Measurements from ENCODE around the gene KLF15.

The KLF15 gene

GRCh38 chr3:126304291-126304690 is 52.9 kb downstream of the KLF15 start:
- no peak for FAIRE-seq

DNA sequence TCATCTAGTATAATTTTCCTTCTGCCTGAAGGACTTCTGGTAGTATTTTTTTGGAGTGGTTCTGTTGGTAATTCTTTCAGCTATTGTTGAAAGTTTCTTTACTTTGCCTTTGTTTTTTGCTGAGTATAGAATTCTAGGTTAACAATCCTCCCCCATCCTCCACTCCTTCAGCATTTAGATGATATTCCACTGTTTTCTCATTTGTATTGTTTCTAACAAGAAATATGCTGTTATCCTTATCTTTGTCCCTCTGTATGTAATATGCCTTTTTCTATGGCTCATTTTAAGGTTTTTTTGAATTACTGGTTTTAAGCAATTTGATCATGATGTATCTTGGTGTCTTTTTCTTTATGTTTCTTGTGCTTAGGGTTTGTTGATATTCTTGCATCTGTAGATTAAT is 53.9 kb downstream of the KLF15 start:
- no peak for FAIRE-seq

- FAIRE-seq = no peak
Measured at GRCh38 chr3:126300761-126301481, 56.3 kb downstream of the KLF15 start.

- no peak for FAIRE-seq
Measured at GRCh38 chr3:126300001-126300760, 57.0 kb downstream of the KLF15 start.

DNA sequence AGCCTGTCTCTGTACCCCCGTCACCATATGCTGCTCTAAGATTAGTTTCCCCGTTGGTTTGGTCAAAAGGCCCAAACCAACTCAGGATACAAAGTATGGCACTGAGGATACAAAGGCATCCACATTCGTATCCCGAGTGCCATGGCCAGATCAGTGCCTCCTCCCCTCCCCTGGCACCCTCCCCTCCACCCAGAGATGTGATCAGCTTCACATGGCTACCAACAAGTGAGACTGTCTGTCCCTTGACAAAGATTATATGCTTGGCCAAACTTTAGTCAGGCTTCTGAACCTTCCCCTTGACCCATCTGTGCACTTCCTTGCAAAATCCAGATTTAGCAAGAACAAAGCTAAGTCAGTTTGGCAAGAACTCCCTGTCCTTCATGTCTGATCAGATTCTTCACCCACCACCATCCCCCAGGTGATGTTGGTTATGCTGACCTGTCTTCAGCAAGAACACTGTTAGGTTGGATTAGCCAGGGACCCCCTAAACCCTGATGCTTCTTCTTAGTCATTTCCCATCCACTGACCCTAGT is 61.7 kb downstream of the KLF15 start:
- FAIRE-seq = no peak

DNA sequence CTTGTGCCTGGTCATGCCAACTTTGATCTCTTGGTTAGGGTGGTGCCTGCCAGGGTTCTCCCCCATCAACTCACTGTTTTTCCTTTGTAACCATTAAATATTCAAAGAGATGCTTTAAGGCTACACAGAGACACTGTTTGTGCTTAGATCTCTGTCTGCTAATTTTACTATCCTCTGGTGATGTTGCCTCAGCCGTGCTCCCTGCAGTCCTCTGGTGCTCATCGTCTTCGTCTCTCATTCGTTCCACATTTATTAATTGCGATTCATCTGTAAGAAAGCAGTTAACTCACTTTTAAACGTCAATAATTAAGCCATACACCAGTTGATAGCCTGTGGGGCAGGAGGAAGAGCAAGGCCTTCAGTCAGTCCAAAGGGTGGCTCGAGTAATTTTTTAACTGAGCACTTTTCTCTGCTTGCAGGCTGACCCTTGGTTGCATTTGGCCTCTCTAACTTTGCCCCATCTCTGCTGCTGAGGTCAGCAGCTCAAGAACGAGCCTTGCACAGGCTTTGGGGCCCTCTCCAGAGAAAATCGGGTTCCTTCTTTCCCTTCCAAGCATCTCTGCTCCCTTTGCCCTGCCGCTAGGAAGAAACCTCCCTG is 62.9 kb downstream of the KLF15 start:
- no peak for FAIRE-seq

GRCh38 chr3:126293370-126294082 is 63.7 kb downstream of the KLF15 start:
- no peak for FAIRE-seq
